Erythroblast (primary cell): Measurements from ENCODE around the gene UBE2G2.

Source experiments
- GATA1 ChIP-seq: IDR thresholded peaks from 2 replicates; pipeline ENCODE4 v1.6.1; 2011; ENCODE audit warnings: low read depth, mild to moderate bottlenecking, control low read depth, low read length, moderate library complexity
- POLR2A ChIP-seq: IDR thresholded peaks from 2 replicates; pipeline ENCODE4 v1.6.1; 2011; ENCODE audit warnings: mild to moderate bottlenecking, low read length

- TF ChIP-seq POLR2A, result no peak
- TF ChIP-seq GATA1, result no peak
Measured at GRCh38 chr21:44723177-44724131, 78.2 kb downstream of the UBE2G2 start.
